Neural cell (in vitro differentiated cells): Measurements from ENCODE around the gene OTULINL. TPM values are rescaled to one million over a fixed set of nuclear protein-coding genes. Genes with fewer than 3 reads are reported as not detected.
A peak's percentile ranks its signal among the peaks of the same experiment; 100 is the strongest.

Source experiments
- H2AFZ ChIP-seq: fragments of 200-600, 300-800 bp; sonication (generic), shearing (Covaris generic); 2 replicates; pipeline ENCODE4 v1.6.0; 2014; ENCODE audit warnings: low read depth, mild to moderate bottlenecking, antibody characterized with exemption, low read length, moderate library complexity
- H3F3A ChIP-seq: fragments of 200-600 bp; shearing (Covaris generic); 2 replicates; pipeline ENCODE4 v1.6.1; 2016; ENCODE audit warnings: mild to moderate bottlenecking, moderate library complexity, mixed read lengths, antibody characterized with exemption, low read length; ENCODE audit not compliant: insufficient read depth, poor library complexity, severe bottlenecking
- H3K27ac ChIP-seq: fragments of 200-600, 300-800 bp; sonication (generic), shearing (Covaris generic); 2 replicates; pipeline ENCODE4 v1.5.1; 2014; ENCODE audit warnings: mild to moderate bottlenecking, low read length, moderate library complexity
- H3K27me3 ChIP-seq: fragments of 300-800, 200-600 bp; sonication (generic), shearing (Covaris generic); 2 replicates; pipeline ENCODE4 v1.6.0; 2014; ENCODE audit warnings: mild to moderate bottlenecking, low read depth, low read length, moderate library complexity; ENCODE audit not compliant: insufficient read depth
- H3K36me3 ChIP-seq: fragments of 300-800, 200-600 bp; sonication (generic), shearing (Covaris generic); 2 replicates; pipeline ENCODE4 v1.5.1; 2014; ENCODE audit warnings: mild to moderate bottlenecking, antibody characterized with exemption, low read length, moderate library complexity; ENCODE audit not compliant: insufficient read depth
- H3K4me2 ChIP-seq: fragments of 300-800, 200-600 bp; sonication (generic), shearing (Covaris generic); 2 replicates; pipeline ENCODE4 v1.6.0; 2014; ENCODE audit warnings: mild to moderate bottlenecking, low read length
- H3K4me3 ChIP-seq: fragments of 300-800, 200-600 bp; sonication (generic), shearing (Covaris generic); 2 replicates; pipeline ENCODE4 v1.5.1; 2014; ENCODE audit warnings: mild to moderate bottlenecking, low read length, moderate library complexity
- H3K79me2 ChIP-seq: fragments of 200-600 bp; shearing (Covaris generic); replicated peaks from 2 replicates; pipeline ENCODE4 v1.6.0; 2014; ENCODE audit warnings: mild to moderate bottlenecking, low read length, moderate library complexity; ENCODE audit not compliant: insufficient read depth
- H3K9ac ChIP-seq: fragments of 300-800, 200-600 bp; sonication (generic), shearing (Covaris generic); 2 replicates; pipeline ENCODE4 v1.6.1; 2016; ENCODE audit warnings: mild to moderate bottlenecking, low read length, mixed read lengths
- H3K9me2 ChIP-seq: fragments of 200-600 bp; shearing (Covaris generic); 2 replicates; pipeline ENCODE4 v1.6.1; 2016; ENCODE audit warnings: mild to moderate bottlenecking, low read length, mixed read lengths; ENCODE audit not compliant: insufficient read depth
- H3K9me3 ChIP-seq: fragments of 200-600, 300-800 bp; sonication (generic), shearing (Covaris generic); 2 replicates; pipeline ENCODE4 v1.6.1; 2016; ENCODE audit warnings: mild to moderate bottlenecking, mixed run types, low read length, moderate library complexity, mixed read lengths
- H4K20me1 ChIP-seq: fragments of 200-600 bp; shearing (Covaris generic); 2 replicates; pipeline ENCODE4 v1.6.1; 2016; ENCODE audit warnings: mild to moderate bottlenecking, mixed run types; ENCODE audit not compliant: insufficient read depth
- CTCF ChIP-seq: fragments of 450-650 bp; IDR thresholded peaks from 2 replicates; pipeline ENCODE4 v1.5.1; 2014; ENCODE audit warnings: antibody characterized with exemption, mild to moderate bottlenecking, moderate library complexity; ENCODE audit not compliant: poor library complexity, severe bottlenecking
- EP300 ChIP-seq: fragments of 450-650 bp; conservative IDR thresholded peaks from 2 replicates; pipeline ENCODE4 v1.6.1; 2014; ENCODE audit warnings: antibody characterized with exemption, mild to moderate bottlenecking, moderate library complexity; ENCODE audit not compliant: poor library complexity, severe bottlenecking
- EZH2 ChIP-seq: fragments of 200-600, 300-800 bp; shearing (Covaris generic), sonication (generic); IDR thresholded peaks from 2 replicates; pipeline ENCODE4 v1.6.1; 2014; ENCODE audit warnings: antibody characterized with exemption, low read length, borderline replicate concordance, mild to moderate bottlenecking; ENCODE audit not compliant: insufficient read depth, poor library complexity, severe bottlenecking
- MXI1 ChIP-seq: fragments of 450-650 bp; conservative IDR thresholded peaks from 2 replicates; pipeline ENCODE4 v1.6.1; 2014; ENCODE audit warnings: antibody characterized with exemption, mild to moderate bottlenecking; ENCODE audit not compliant: poor library complexity, severe bottlenecking
- POLR2AphosphoS5 ChIP-seq: IDR thresholded peaks from 2 replicates; pipeline ENCODE4 v1.6.1; 2012
- RAD21 ChIP-seq: fragments of 450-650 bp; conservative IDR thresholded peaks from 2 replicates; pipeline ENCODE4 v1.6.1; 2014; ENCODE audit warnings: antibody characterized with exemption, mild to moderate bottlenecking, moderate library complexity
- REST ChIP-seq: IDR thresholded peaks from 2 replicates; pipeline ENCODE4 v1.6.1; 2012; ENCODE audit warnings: borderline replicate concordance
- SMC3 ChIP-seq: fragments of 450-650 bp; conservative IDR thresholded peaks from 2 replicates; pipeline ENCODE4 v1.6.1; 2014; ENCODE audit warnings: antibody characterized with exemption, mild to moderate bottlenecking, moderate library complexity; ENCODE audit not compliant: poor library complexity
- TAF1 ChIP-seq: IDR thresholded peaks from 2 replicates; pipeline ENCODE4 v1.6.1; 2012; ENCODE audit warnings: low read depth
- polyA plus RNA-seq: library from polyadenylated mRNA; depleted of rRNA; stranded (reverse); fragments of >200 nt; gene quantifications from 2 replicates; pipeline ENCODE4 v1.2.3, GENCODE V29; 2014

OTULINL gene
- polyA plus RNA-seq, 1 donor from 2014 or later = 7.2 TPM

- peak overlapping the region; percentile 73 for H3K9ac ChIP-seq
Observed at GRCh38 chr5:14581891-14582796, 552 bp downstream of the OTULINL start.

More at GRCh38 chr5:14581891-14582796, 552 bp downstream of the OTULINL start:
- TF ChIP-seq TAF1 (no peak), MXI1 (peak; percentile 66), REST (no peak), EP300 (no peak), SMC3 (peak; percentile 61), POLR2AphosphoS5 (peak; percentile 56), EZH2 (no peak), RAD21 (peak; percentile 56), CTCF (peak; percentile 65)
- peak overlapping the region; percentile 23 for H2AFZ ChIP-seq
- no peaks in the 10 kb centered on the region for H3K9me2 ChIP-seq
- H3K36me3 ChIP-seq = no peaks in the 10 kb centered on the region
- H3K4me2 ChIP-seq = no peak overlapping the region
- peak overlapping the region; percentile 44 for H3K27ac ChIP-seq
- peak overlapping the region; percentile 86 for H3K4me3 ChIP-seq
- peaks cover 10% of the 10 kb centered on the region for H3K27me3 ChIP-seq
- H4K20me1 ChIP-seq = no peaks in the 10 kb centered on the region
- no peaks in the 10 kb centered on the region for H3K9me3 ChIP-seq
- H3K79me2 ChIP-seq = no peaks in the 10 kb centered on the region
- H3F3A ChIP-seq = no peaks in the 10 kb centered on the region
